Kidney (tissue), 14 donors: ENCODE data around the gene RNF145. TPM values are rescaled to one million over a fixed set of nuclear protein-coding genes. Genes with fewer than 3 reads are reported as not detected.

Source experiments
- DNase-seq, 5 donors: peaks; one replicate each; pipeline ENCODE4 v3.0.0-alpha.2; 2013 to 2020
- FAIRE-seq: peaks from 2 replicates; lab custom pipeline; 2012; peaks lifted over from hg19 to GRCh38; lab: Jason Lieb, UNC
- H3K27ac ChIP-seq, 2 donors: one replicate each; pipeline ENCODE4 v1.7.0; 2013; ENCODE audit warnings: low read depth in 2 of 2, low read length in 2 of 2, inconsistent platforms in 1 of 2
- H3K27me3 ChIP-seq: one replicate; pipeline ENCODE4 v1.7.1; 2013; ENCODE audit warnings: low read length, inconsistent platforms; ENCODE audit not compliant: control insufficient read depth, insufficient read depth
- H3K36me3 ChIP-seq, 3 donors: one replicate each; pipeline versions ENCODE4 v1.7.0 to v1.7.1; 2013; ENCODE audit warnings: low read length in 3 of 3, control low read depth in 1 of 3, inconsistent platforms in 1 of 3; ENCODE audit not compliant: insufficient read depth in 3 of 3, control insufficient read depth in 2 of 3
- H3K4me1 ChIP-seq, 3 donors: one replicate each; pipeline versions ENCODE4 v1.7.0 to v1.7.1; 2013; ENCODE audit warnings: low read length in 3 of 3, inconsistent platforms in 1 of 3, low read depth in 1 of 3; ENCODE audit not compliant: control insufficient read depth in 2 of 3, insufficient read depth in 2 of 3
- H3K4me3 ChIP-seq, 3 donors: one replicate each; pipeline versions ENCODE4 v1.7.0 to v1.8.1; 2013; ENCODE audit warnings: low read length in 3 of 3, control low read depth in 1 of 3, inconsistent platforms in 1 of 3
- H3K9ac ChIP-seq, 3 donors: one replicate each; pipeline versions ENCODE4 v1.7.0 to v1.7.1; 2013; ENCODE audit warnings: low read length in 3 of 3, control low read depth in 1 of 3, inconsistent platforms in 1 of 3
- H3K9me3 ChIP-seq, 3 donors: one replicate each; pipeline versions ENCODE4 v1.7.0 to v1.7.1; 2013; ENCODE audit warnings: low read length in 3 of 3, control low read depth in 1 of 3, inconsistent platforms in 1 of 3; ENCODE audit not compliant: control insufficient read depth in 2 of 3, insufficient read depth in 1 of 3
- CTCF ChIP-seq: IDR thresholded peaks from 3 replicates; pipeline ENCODE4 v1.5.1; 2012; ENCODE audit warnings: mild to moderate bottlenecking, moderate library complexity, borderline replicate concordance; ENCODE audit not compliant: insufficient read depth; ENCODE audit errors: extremely low read depth
- intact Hi-C: fragments of 100-400 bp; cut with DNase I; formaldehyde crosslinking; loops from one replicate; pipeline ENCODE4 v1.11.1; 2022
- polyA plus RNA-seq: library from polyadenylated mRNA; stranded (reverse); fragments of 350-450 nt; fragmentation: Illumina TruSeq; extraction: RNeasy Lipid Tissue Mini Kit (QIAGEN cat#74804); gene quantifications from one replicate; pipeline ENCODE4 v1.2.3, GENCODE V29; 2014; ENCODE audit warnings: low read depth, low replicate concordance; ENCODE audit not compliant: insufficient read depth
- total RNA-seq: library from RNA; stranded (reverse); fragmentation: NEBNext Ultra II Directional; extraction: Animal tissue kit (Norgen Biotek cat#: 25700); gene quantifications from one replicate; pipeline ENCODE4 v1.2.1, GENCODE V29; 2021
- donor health status: control.
- donor health status: control.
- donor health status: control.
- donor health status: control.
- donor health status: control.
- donor health status: DM: yes; HTN: yes; CAD: no.
- donor health status: Normal renal cell carcinoma (clear cell type).

The RNF145 gene
- total and polyA plus RNA-seq, 2 donors from 2014 or later: 29.6 to 66.5 TPM

GRCh38 chr5:159206368-159206767 lies 3.0 kb downstream of the RNF145 start:
- no peaks in the 10 kb centered on the region for H3K9me3 ChIP-seq
- no peaks in the 10 kb centered on the region for H3K36me3 ChIP-seq
- intact Hi-C loops: no loop called here
- peaks cover 2 to 12% (median 8%) of the 10 kb centered on the region in 3 donors for H3K4me1 ChIP-seq
- H3K9ac ChIP-seq: no peak overlapping the region
- DNase-seq: no peak
- no peak for FAIRE-seq
- no peak overlapping the region for H3K4me3 ChIP-seq
- TF ChIP-seq CTCF: no peak
- no peak overlapping the region for H3K27ac ChIP-seq
- no peaks in the 10 kb centered on the region for H3K27me3 ChIP-seq

GRCh38 chr5:159203351-159203750 lies 6.0 kb downstream of the RNF145 start:
- Histone ChIP-seq H3K27me3 (no peaks in the 10 kb centered on the region), H3K27ac (no peak overlapping the region), H3K36me3 (no peaks in the 10 kb centered on the region), H3K9me3 (no peaks in the 10 kb centered on the region), H3K4me1 (peaks cover 2 to 12% (median 4%) of the 10 kb centered on the region in 3 donors), H3K9ac (no peak overlapping the region), H3K4me3 (no peak overlapping the region)
- TF ChIP-seq CTCF: no peak
- no peak for FAIRE-seq
- no peak for DNase-seq
- intact Hi-C loops: no loop called here

- DNase-seq (no peak), FAIRE-seq (no peak)
- Histone ChIP-seq H3K27ac (no peak overlapping the region), H3K4me3 (no peak overlapping the region), H3K4me1 (peaks cover 2 to 12% (median 4%) of the 10 kb centered on the region in 3 donors), H3K36me3 (no peaks in the 10 kb centered on the region), H3K27me3 (no peaks in the 10 kb centered on the region), H3K9ac (no peak overlapping the region), H3K9me3 (no peaks in the 10 kb centered on the region)
- TF ChIP-seq CTCF: no peak
- intact Hi-C loops: no loop called here
These were observed 7.2 kb downstream of the RNF145 start for GRCh38 chr5:159202151-159202550.

GRCh38 chr5:159199780-159200179 lies 9.6 kb downstream of the RNF145 start:
- intact Hi-C loops: no loop called here
- no peak overlapping the region for H3K4me3 ChIP-seq
- H3K27ac ChIP-seq: no peak overlapping the region
- no peak for TF ChIP-seq CTCF
- DNase-seq (no peak), FAIRE-seq (no peak)
- H3K9ac ChIP-seq: no peak overlapping the region
- no peaks in the 10 kb centered on the region for H3K36me3 ChIP-seq
- H3K27me3 ChIP-seq: no peaks in the 10 kb centered on the region
- H3K4me1 ChIP-seq: no peaks in the 10 kb centered on the region
- no peaks in the 10 kb centered on the region for H3K9me3 ChIP-seq
